ENCODE results near the gene OBSCN.

DNA sequence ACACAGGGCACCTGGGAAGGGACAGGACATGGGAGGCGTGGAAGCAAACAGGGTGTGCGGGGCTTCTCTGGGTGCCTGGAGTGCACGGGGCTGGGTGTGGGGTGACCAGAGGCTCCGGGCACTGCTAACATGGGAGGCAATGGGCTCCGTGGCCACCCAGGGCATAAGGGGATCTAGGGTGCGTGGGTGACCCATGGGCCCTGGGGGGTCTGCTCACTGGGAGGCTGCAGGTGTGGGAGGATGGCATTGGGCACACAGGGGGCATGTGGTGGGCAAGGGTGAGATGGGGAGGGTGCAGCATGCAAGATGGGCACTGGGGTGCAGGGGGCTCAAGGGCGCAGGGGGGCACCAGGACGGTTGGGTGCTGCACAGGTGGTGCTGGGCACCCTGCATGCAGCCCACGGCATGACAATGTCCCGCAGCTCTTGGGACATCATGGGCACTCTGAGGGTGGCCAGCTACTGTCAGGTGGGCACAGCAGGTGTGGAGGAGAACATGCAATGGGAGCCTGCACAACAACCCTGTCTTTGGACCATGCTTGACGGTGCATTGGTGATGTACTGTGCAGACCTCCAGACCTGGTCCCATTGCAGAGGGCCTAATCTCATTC is 183.7 kb downstream of the OBSCN start:
- TF ChIP-seq, protein P1, sequence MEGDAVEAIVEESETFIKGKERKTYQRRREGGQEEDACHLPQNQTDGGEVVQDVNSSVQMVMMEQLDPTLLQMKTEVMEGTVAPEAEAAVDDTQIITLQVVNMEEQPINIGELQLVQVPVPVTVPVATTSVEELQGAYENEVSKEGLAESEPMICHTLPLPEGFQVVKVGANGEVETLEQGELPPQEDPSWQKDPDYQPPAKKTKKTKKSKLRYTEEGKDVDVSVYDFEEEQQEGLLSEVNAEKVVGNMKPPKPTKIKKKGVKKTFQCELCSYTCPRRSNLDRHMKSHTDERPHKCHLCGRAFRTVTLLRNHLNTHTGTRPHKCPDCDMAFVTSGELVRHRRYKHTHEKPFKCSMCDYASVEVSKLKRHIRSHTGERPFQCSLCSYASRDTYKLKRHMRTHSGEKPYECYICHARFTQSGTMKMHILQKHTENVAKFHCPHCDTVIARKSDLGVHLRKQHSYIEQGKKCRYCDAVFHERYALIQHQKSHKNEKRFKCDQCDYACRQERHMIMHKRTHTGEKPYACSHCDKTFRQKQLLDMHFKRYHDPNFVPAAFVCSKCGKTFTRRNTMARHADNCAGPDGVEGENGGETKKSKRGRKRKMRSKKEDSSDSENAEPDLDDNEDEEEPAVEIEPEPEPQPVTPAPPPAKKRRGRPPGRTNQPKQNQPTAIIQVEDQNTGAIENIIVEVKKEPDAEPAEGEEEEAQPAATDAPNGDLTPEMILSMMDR (IDR thresholded peaks at IDR 0.05; ENCODE audit: insufficient read depth, low read length): no peak
- TF ChIP-seq GABPA (IDR thresholded peaks at IDR 0.05; ENCODE audit: low read depth) (no peak), POLR2AphosphoS5 (IDR thresholded peaks at IDR 0.05; ENCODE audit: low read depth) (no peak)

All from HL-60 (cell line).